NCI-H128 (cell line): ENCODE data around the gene AZIN2.
"Not testable (repeated sequence)": the region's sequence is repeated elsewhere in the genome, so short reads cannot be mapped to it uniquely, and the experiment has no call there.

Experiments used
- DNase-seq: peaks from one replicate; lab custom pipeline; 2025; ENCODE audit not compliant: unreplicated experiment; lab: John Stamatoyannopoulos, UW

The AZIN2 gene

GRCh38 chr1:33057095-33057494 is 23.9 kb upstream of the AZIN2 start:
- DNase-seq = no peak

- DNase-seq = no peak
Observed at GRCh38 chr1:33060579-33061083, 20.3 kb upstream of the AZIN2 start.

- no peak for DNase-seq
Observed at GRCh38 chr1:33061834-33062233, 19.1 kb upstream of the AZIN2 start.

GRCh38 chr1:33064284-33064683 is 16.7 kb upstream of the AZIN2 start:
- DNase-seq = not testable (repeated sequence)

- DNase-seq = no peak
Observed at GRCh38 chr1:33065301-33065700, 15.7 kb upstream of the AZIN2 start.

- DNase-seq = not testable (repeated sequence)
Observed at GRCh38 chr1:33066477-33066876, 14.5 kb upstream of the AZIN2 start.

GRCh38 chr1:33068108-33068507 is 12.8 kb upstream of the AZIN2 start:
- not testable (repeated sequence) for DNase-seq

GRCh38 chr1:33070628-33071027 is 10.3 kb upstream of the AZIN2 start:
- DNase-seq = no peak

- DNase-seq = no peak
Observed at GRCh38 chr1:33072707-33073106, 8.2 kb upstream of the AZIN2 start.

GRCh38 chr1:33074193-33074945 is 6.6 kb upstream of the AZIN2 start:
- no peak for DNase-seq

- no peak for DNase-seq
Observed at GRCh38 chr1:33078030-33078591, 2.8 kb upstream of the AZIN2 start.

GRCh38 chr1:33080373-33080772 is 580 bp upstream of the AZIN2 start:
- DNase-seq = no peak

GRCh38 chr1:33081554-33082305 is 777 bp downstream of the AZIN2 start:
- no peak for DNase-seq

GRCh38 chr1:33082575-33083108 is 1.7 kb downstream of the AZIN2 start:
- DNase-seq = no peak

- DNase-seq = no peak
Observed at GRCh38 chr1:33085332-33085731, 4.4 kb downstream of the AZIN2 start.

- peak; percentile 13 for DNase-seq
Observed at GRCh38 chr1:33086384-33086850, 5.5 kb downstream of the AZIN2 start.

GRCh38 chr1:33087677-33088076 is 6.7 kb downstream of the AZIN2 start:
- no peak for DNase-seq

- DNase-seq = no peak
Observed at GRCh38 chr1:33088119-33088906, 7.4 kb downstream of the AZIN2 start.

GRCh38 chr1:33089457-33089856 is 8.5 kb downstream of the AZIN2 start:
- no peak for DNase-seq

- no peak for DNase-seq
Observed at GRCh38 chr1:33092438-33092837, 11.5 kb downstream of the AZIN2 start.

GRCh38 chr1:33093004-33093403 is 12.1 kb downstream of the AZIN2 start:
- no peak for DNase-seq
